ENCODE results near the gene SRBD1. TPM values are rescaled to one million over a fixed set of nuclear protein-coding genes. Genes with fewer than 3 reads are reported as not detected.

SRBD1 gene
- total and polyA plus RNA-seq, 2 experiments from 2014 or later = 27.4 to 46.3 TPM

- H3K36me3 Mint-ChIP-seq (ENCODE audit: low read depth) = peaks cover 13% of the 10 kb centered on the region
- Histone ChIP-seq H4K20me1 (replicated peaks; ENCODE audit: insufficient read depth) (no peaks in the 10 kb centered on the region), H3K36me3 (ENCODE audit: insufficient read depth) (no peaks in the 10 kb centered on the region), H3K4me2 (no peak overlapping the region), H3K4me1 (ENCODE audit: insufficient read depth) (peaks cover 11% of the 10 kb centered on the region), H3K4me3 (no peak overlapping the region), H3K27ac (ENCODE audit: low read depth) (no peak overlapping the region), H2AFZ (no peak overlapping the region), H3F3A (replicated peaks; ENCODE audit: low read depth) (no peaks in the 10 kb centered on the region), H3K79me2 (replicated peaks; ENCODE audit: insufficient read depth) (no peaks in the 10 kb centered on the region), H3K27me3 (ENCODE audit: insufficient read depth) (no peaks in the 10 kb centered on the region), H3K9me2 (ENCODE audit: insufficient read depth) (no peaks in the 10 kb centered on the region)
- no peak for DNase-seq (ENCODE audit: low spot score)
- peaks cover 2% of the 10 kb centered on the region for H3K27me3 Mint-ChIP-seq (ENCODE audit: insufficient read depth, low read depth, poor library complexity)
- H3K4me3 Mint-ChIP-seq = no peak overlapping the region
- TF ChIP-seq ZNF462 (CRISPR knock-in tag; IDR thresholded peaks at IDR 0.05) (no peak), POLR2AphosphoS5 (IDR thresholded peaks at IDR 0.05; ENCODE audit: low read depth) (no peak), CREB1 (CRISPR knock-in tag; IDR thresholded peaks at IDR 0.05; ENCODE audit: low read depth) (no peak), JUNB (IDR thresholded peaks at IDR 0.05; ENCODE audit: unreplicated experiment) (no peak), ZNF331 (CRISPR knock-in tag; IDR thresholded peaks at IDR 0.05; ENCODE audit: low read depth) (no peak), ZNF114 (CRISPR knock-in tag; IDR thresholded peaks at IDR 0.05) (no peak), STAT1 (IDR thresholded peaks at IDR 0.05; ENCODE audit: unreplicated experiment) (no peak), REST (IDR thresholded peaks at IDR 0.05; ENCODE audit: unreplicated experiment) (no peak), ETS1 (IDR thresholded peaks at IDR 0.05) (no peak)
- peaks cover 15% of the 10 kb centered on the region for H3K4me1 Mint-ChIP-seq
- peaks cover 12% of the 10 kb centered on the region for H3K9me3 Mint-ChIP-seq
- ATAC-seq = no peak
- H3K27ac Mint-ChIP-seq = no peak overlapping the region
Measured at GRCh38 chr2:45506756-45507155, 104.3 kb downstream of the SRBD1 start.
